Measurements from ENCODE around the gene ITIH4.
"Not testable (repeated sequence)": the region's sequence is repeated elsewhere in the genome, so short reads cannot be mapped to it uniquely, and the experiment has no call there.

The ITIH4 gene

GRCh38 chr3:52784021-52784621, 46.4 kb downstream of the ITIH4 start:
- no peaks in the 10 kb centered on the region for H3K36me3 ChIP-seq (ENCODE audit: insufficient read depth, low read length)
- H3K4me3 ChIP-seq (ENCODE audit: low read depth, low read length) = no peak overlapping the region
- H3K4me1 ChIP-seq (ENCODE audit: control insufficient read depth, insufficient read depth, low read length, unreplicated experiment) = no peaks in the 10 kb centered on the region
- H3K27me3 ChIP-seq (ENCODE audit: insufficient read depth, low read length) = peaks cover 43% of the 10 kb centered on the region
- H3K27ac ChIP-seq (ENCODE audit: low read depth, low read length) = no peak overlapping the region
- H3K79me2 ChIP-seq (ENCODE audit: control insufficient read depth, insufficient read depth, low read length, unreplicated experiment) = no peaks in the 10 kb centered on the region
- H2AFZ ChIP-seq (ENCODE audit: low read length, unreplicated experiment) = no peak overlapping the region

DNA sequence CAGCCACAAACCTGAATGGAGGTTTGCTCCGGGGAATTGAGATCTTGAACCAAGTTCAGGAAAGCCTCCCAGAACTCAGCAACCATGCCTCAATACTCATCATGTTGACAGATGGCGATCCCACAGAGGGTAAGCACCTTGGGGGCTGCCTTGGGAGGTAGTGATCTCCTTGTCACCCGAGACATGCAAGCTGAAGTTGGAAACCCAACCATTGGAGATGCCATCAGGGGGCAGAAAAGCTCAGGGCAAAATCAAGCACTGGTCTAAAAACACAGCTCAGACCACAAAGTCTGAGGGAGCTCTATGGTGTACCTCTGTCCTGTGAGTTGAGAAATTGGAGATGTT, 47.3 kb downstream of the ITIH4 start:
- Histone ChIP-seq H2AFZ (ENCODE audit: low read length, unreplicated experiment) (no peak overlapping the region), H3K27ac (ENCODE audit: low read depth, low read length) (no peak overlapping the region), H3K4me1 (ENCODE audit: control insufficient read depth, insufficient read depth, low read length, unreplicated experiment) (no peaks in the 10 kb centered on the region), H3K36me3 (ENCODE audit: insufficient read depth, low read length) (no peaks in the 10 kb centered on the region), H3K27me3 (ENCODE audit: insufficient read depth, low read length) (peaks cover 51% of the 10 kb centered on the region), H3K4me3 (ENCODE audit: low read depth, low read length) (no peak overlapping the region), H3K79me2 (ENCODE audit: control insufficient read depth, insufficient read depth, low read length, unreplicated experiment) (no peaks in the 10 kb centered on the region)

- Histone ChIP-seq H3K4me3 (ENCODE audit: low read depth, low read length) (no peak overlapping the region), H3K36me3 (ENCODE audit: insufficient read depth, low read length) (no peaks in the 10 kb centered on the region), H3K27ac (ENCODE audit: low read depth, low read length) (no peak overlapping the region), H3K27me3 (ENCODE audit: insufficient read depth, low read length) (peaks cover 51% of the 10 kb centered on the region), H3K4me1 (ENCODE audit: control insufficient read depth, insufficient read depth, low read length, unreplicated experiment) (no peaks in the 10 kb centered on the region), H2AFZ (ENCODE audit: low read length, unreplicated experiment) (no peak overlapping the region), H3K79me2 (ENCODE audit: control insufficient read depth, insufficient read depth, low read length, unreplicated experiment) (no peaks in the 10 kb centered on the region)
Observed at GRCh38 chr3:52782412-52783210, 47.9 kb downstream of the ITIH4 start.

DNA sequence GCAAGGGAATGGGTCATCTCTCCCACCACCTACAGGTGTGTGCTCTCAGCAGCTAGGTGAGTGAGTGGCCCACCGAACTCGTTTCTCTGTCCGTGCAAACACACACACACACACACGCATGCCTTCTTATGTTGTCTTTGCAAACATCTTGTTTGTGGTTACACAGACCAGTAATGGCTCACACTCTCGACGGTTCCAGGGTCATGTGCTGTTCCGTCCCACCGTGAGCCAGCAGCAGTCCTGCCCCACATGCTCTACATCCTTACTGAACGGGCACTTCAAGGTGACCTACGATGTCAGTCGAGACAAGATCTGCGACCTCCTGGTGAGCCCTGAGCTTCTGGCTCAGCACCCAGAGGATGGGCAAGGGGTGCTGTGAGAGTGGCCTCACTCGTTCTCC, 48.7 kb downstream of the ITIH4 start:
- H3K27ac ChIP-seq (ENCODE audit: low read depth, low read length) = no peak overlapping the region
- no peaks in the 10 kb centered on the region for H3K79me2 ChIP-seq (ENCODE audit: control insufficient read depth, insufficient read depth, low read length, unreplicated experiment)
- no peaks in the 10 kb centered on the region for H3K36me3 ChIP-seq (ENCODE audit: insufficient read depth, low read length)
- no peak overlapping the region for H3K4me3 ChIP-seq (ENCODE audit: low read depth, low read length)
- H2AFZ ChIP-seq (ENCODE audit: low read length, unreplicated experiment) = no peak overlapping the region
- H3K4me1 ChIP-seq (ENCODE audit: control insufficient read depth, insufficient read depth, low read length, unreplicated experiment) = no peaks in the 10 kb centered on the region
- peaks cover 51% of the 10 kb centered on the region for H3K27me3 ChIP-seq (ENCODE audit: insufficient read depth, low read length)

DNA sequence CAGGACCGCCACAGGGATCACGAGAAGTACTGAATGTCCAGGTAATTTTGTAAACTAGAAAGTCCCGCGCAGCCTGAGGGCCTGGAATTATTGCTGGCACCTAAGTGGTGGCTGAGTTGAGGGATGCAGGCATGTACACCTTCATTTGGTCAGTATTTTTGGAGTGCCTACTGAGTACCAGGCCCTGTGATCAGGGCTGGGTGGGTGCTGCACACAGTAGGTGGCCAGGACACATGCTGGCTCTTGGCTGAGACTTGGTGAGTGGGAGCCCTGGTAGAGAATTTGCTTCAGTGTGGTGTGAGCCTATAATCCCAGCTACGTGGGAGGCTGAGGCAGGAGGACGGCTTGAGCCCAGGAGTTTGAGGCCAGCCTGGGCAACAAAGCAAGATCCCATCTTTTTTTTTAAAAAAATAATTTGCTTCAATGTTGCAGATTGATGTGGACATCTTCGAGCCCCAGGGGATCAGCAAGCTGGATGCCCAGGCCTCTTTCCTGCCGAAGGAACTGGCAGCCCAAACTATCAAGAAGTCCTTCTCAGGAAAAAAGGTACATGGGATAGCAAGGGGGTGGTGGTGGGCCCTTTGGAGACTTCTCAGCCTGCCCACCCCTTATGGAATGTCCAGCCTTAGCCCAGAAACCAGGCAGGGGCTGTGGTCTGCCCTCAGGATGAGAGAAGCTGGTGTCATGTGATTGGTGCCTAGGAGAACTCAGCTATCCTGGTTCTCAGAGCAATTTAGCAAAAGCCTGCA, 50.5 kb downstream of the ITIH4 start:
- peaks cover 51% of the 10 kb centered on the region for H3K27me3 ChIP-seq (ENCODE audit: insufficient read depth, low read length)
- H3K4me1 ChIP-seq (ENCODE audit: control insufficient read depth, insufficient read depth, low read length, unreplicated experiment) = no peaks in the 10 kb centered on the region
- no peak overlapping the region for H2AFZ ChIP-seq (ENCODE audit: low read length, unreplicated experiment)
- no peaks in the 10 kb centered on the region for H3K79me2 ChIP-seq (ENCODE audit: control insufficient read depth, insufficient read depth, low read length, unreplicated experiment)
- H3K36me3 ChIP-seq (ENCODE audit: insufficient read depth, low read length) = no peaks in the 10 kb centered on the region
- no peak overlapping the region for H3K4me3 ChIP-seq (ENCODE audit: low read depth, low read length)
- no peak overlapping the region for H3K27ac ChIP-seq (ENCODE audit: low read depth, low read length)

GRCh38 chr3:52779011-52779836, 51.2 kb downstream of the ITIH4 start:
- H3K27ac ChIP-seq (ENCODE audit: low read depth, low read length) = no peak overlapping the region
- H3K36me3 ChIP-seq (ENCODE audit: insufficient read depth, low read length) = no peaks in the 10 kb centered on the region
- H3K79me2 ChIP-seq (ENCODE audit: control insufficient read depth, insufficient read depth, low read length, unreplicated experiment) = no peaks in the 10 kb centered on the region
- peaks cover 51% of the 10 kb centered on the region for H3K27me3 ChIP-seq (ENCODE audit: insufficient read depth, low read length)
- H3K4me3 ChIP-seq (ENCODE audit: low read depth, low read length) = no peak overlapping the region
- H2AFZ ChIP-seq (ENCODE audit: low read length, unreplicated experiment) = no peak overlapping the region
- no peaks in the 10 kb centered on the region for H3K4me1 ChIP-seq (ENCODE audit: control insufficient read depth, insufficient read depth, low read length, unreplicated experiment)

GRCh38 chr3:52777959-52778805, 52.3 kb downstream of the ITIH4 start:
- no peak overlapping the region for H3K27ac ChIP-seq (ENCODE audit: low read depth, low read length)
- peaks cover 45% of the 10 kb centered on the region for H3K27me3 ChIP-seq (ENCODE audit: insufficient read depth, low read length)
- no peaks in the 10 kb centered on the region for H3K4me1 ChIP-seq (ENCODE audit: control insufficient read depth, insufficient read depth, low read length, unreplicated experiment)

GRCh38 chr3:52777127-52777958, 53.1 kb downstream of the ITIH4 start, which contains the start of gene ITIH1:
ITIH1 (plus strand) TSS chr3:52777599; CDS start chr3:52777616, 17 bp downstream.
- Histone ChIP-seq H3K4me3 (ENCODE audit: low read depth, low read length) (no peak within 1 kb of the TSS), H3K36me3 (ENCODE audit: insufficient read depth, low read length) (no peaks in the 10 kb centered on the region), H3K4me1 (ENCODE audit: control insufficient read depth, insufficient read depth, low read length, unreplicated experiment) (no peaks in the 10 kb centered on the region), H2AFZ (ENCODE audit: low read length, unreplicated experiment) (no peak within 1 kb of the TSS), H3K27ac (ENCODE audit: low read depth, low read length) (no peak within 1 kb of the TSS), H3K79me2 (ENCODE audit: control insufficient read depth, insufficient read depth, low read length, unreplicated experiment) (no peaks in the 10 kb centered on the region), H3K27me3 (ENCODE audit: insufficient read depth, low read length) (peaks cover 36% of the 10 kb centered on the region)

More at GRCh38 chr3:52777959-52778805, 52.3 kb downstream of the ITIH4 start:
- H3K4me3 ChIP-seq (ENCODE audit: low read depth, low read length) = no peak overlapping the region
- H2AFZ ChIP-seq (ENCODE audit: low read length, unreplicated experiment) = no peak overlapping the region
- no peaks in the 10 kb centered on the region for H3K79me2 ChIP-seq (ENCODE audit: control insufficient read depth, insufficient read depth, low read length, unreplicated experiment)
- no peaks in the 10 kb centered on the region for H3K36me3 ChIP-seq (ENCODE audit: insufficient read depth, low read length)

GRCh38 chr3:52776486-52776885, 54.0 kb downstream of the ITIH4 start:
- peaks cover 28% of the 10 kb centered on the region for H3K27me3 ChIP-seq (ENCODE audit: insufficient read depth, low read length)
- not testable (repeated sequence) for H2AFZ ChIP-seq (ENCODE audit: low read length, unreplicated experiment); H3K27ac ChIP-seq (ENCODE audit: low read depth, low read length); H3K79me2 ChIP-seq (ENCODE audit: control insufficient read depth, insufficient read depth, low read length, unreplicated experiment); H3K4me3 ChIP-seq (ENCODE audit: low read depth, low read length); H3K36me3 ChIP-seq (ENCODE audit: insufficient read depth, low read length); H3K4me1 ChIP-seq (ENCODE audit: control insufficient read depth, insufficient read depth, low read length, unreplicated experiment)

All from ACC112 (cell line).